SK-N-MC (cell line): Measurements from ENCODE around the gene RNF187.

Experiments used
- DNase-seq: peaks from one replicate; pipeline ENCODE4 v3.0.0-alpha.2; 2011; ENCODE audit warnings: low read depth, low spot score
- H3K27ac ChIP-seq: fragments of 200-600 bp; sonication (generic); 2 replicates; pipeline ENCODE4 v1.5.1; 2016; ENCODE audit warnings: mixed run types
- H3K36me3 ChIP-seq: fragments of 200-600 bp; sonication (generic); 2 replicates; pipeline ENCODE4 v1.6.1; 2017; ENCODE audit warnings: antibody characterized with exemption, low read length, mixed read lengths; ENCODE audit not compliant: insufficient read depth
- H3K4me3 ChIP-seq: fragments of 200-600 bp; sonication (generic); 2 replicates; pipeline ENCODE4 v1.5.1; 2016
- H3K9ac ChIP-seq: fragments of 200-600 bp; sonication (generic); 2 replicates; pipeline ENCODE4 v1.8.0; 2017; ENCODE audit warnings: mixed run types, mixed read lengths; ENCODE audit not compliant: insufficient read length
- H3K9me3 ChIP-seq: fragments of 200-600 bp; sonication (generic); 2 replicates; pipeline ENCODE4 v1.6.1; 2017; ENCODE audit warnings: low read depth, mild to moderate bottlenecking, antibody characterized with exemption, low read length, moderate library complexity, mixed read lengths
- EZH2 ChIP-seq: fragments of 200-600 bp; sonication (generic); IDR thresholded peaks from one replicate; pipeline ENCODE4 v1.6.1; 2017; ENCODE audit warnings: antibody characterized with exemption
- FOXP2 ChIP-seq: optimal IDR thresholded peaks from 2 replicates; pipeline ENCODE3; 2011; ENCODE audit warnings: mild to moderate bottlenecking, moderate library complexity; ENCODE audit not compliant: insufficient read depth; ENCODE audit errors: extremely low read length, control extremely low read depth
- POLR2AphosphoS5 ChIP-seq: IDR thresholded peaks from 2 replicates; pipeline ENCODE4 v1.6.1; 2012; ENCODE audit warnings: mild to moderate bottlenecking, low read depth, low read length, borderline replicate concordance

RNF187 gene

DNA sequence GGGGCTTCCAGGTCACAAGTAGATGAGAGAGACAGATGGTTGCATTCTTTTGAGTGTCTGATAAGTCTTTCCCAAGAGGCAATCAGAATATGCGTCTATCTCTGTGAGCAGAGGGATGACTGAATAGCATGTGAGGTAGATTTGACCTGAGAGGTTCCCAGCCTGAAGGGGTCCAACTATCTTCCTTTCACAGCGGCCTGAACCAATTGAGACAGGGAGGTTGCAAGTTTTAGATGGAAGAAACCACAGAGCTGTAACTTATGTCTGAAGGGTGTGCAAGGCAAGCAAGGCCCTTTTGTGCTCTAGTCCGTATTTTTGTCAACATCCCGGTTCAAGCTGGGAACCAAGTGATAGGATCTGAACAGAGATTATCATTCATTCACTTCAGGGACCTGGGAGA lies 9.9 kb upstream of the RNF187 start:
- Histone ChIP-seq H3K27ac (no peak overlapping the region), H3K9me3 (no peaks in the 10 kb centered on the region), H3K36me3 (no peaks in the 10 kb centered on the region), H3K4me3 (no peak overlapping the region), H3K9ac (no peak overlapping the region)
- TF ChIP-seq EZH2 = no peak
- TF ChIP-seq FOXP2 = no peak
- TF ChIP-seq POLR2AphosphoS5 = no peak
- DNase-seq = no peak

DNA sequence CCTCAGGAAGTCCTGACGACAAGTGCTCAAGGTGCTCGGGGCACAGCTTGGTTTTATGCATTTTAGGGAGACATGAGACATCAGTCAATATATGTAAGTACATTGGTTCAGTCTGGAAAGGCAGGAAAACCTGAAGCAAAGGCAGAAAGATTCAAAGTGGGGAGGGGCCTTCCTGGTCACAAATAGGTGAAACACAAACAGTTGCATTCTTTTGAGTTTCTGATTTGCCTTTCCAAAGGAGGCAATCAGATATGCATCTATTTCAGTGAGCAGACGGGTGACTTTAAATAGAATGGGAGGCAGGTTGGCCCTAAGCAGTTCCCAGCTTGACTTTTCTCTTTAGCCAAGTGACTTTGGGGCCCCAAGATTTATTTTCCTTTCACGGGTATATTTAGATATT lies 8.9 kb upstream of the RNF187 start:
- H3K9ac ChIP-seq = no peak overlapping the region
- no peak overlapping the region for H3K27ac ChIP-seq
- no peaks in the 10 kb centered on the region for H3K9me3 ChIP-seq
- no peak for TF ChIP-seq EZH2
- no peak for TF ChIP-seq POLR2AphosphoS5
- TF ChIP-seq FOXP2 = no peak
- H3K36me3 ChIP-seq = no peaks in the 10 kb centered on the region
- no peak for DNase-seq
- H3K4me3 ChIP-seq = no peak overlapping the region

DNA sequence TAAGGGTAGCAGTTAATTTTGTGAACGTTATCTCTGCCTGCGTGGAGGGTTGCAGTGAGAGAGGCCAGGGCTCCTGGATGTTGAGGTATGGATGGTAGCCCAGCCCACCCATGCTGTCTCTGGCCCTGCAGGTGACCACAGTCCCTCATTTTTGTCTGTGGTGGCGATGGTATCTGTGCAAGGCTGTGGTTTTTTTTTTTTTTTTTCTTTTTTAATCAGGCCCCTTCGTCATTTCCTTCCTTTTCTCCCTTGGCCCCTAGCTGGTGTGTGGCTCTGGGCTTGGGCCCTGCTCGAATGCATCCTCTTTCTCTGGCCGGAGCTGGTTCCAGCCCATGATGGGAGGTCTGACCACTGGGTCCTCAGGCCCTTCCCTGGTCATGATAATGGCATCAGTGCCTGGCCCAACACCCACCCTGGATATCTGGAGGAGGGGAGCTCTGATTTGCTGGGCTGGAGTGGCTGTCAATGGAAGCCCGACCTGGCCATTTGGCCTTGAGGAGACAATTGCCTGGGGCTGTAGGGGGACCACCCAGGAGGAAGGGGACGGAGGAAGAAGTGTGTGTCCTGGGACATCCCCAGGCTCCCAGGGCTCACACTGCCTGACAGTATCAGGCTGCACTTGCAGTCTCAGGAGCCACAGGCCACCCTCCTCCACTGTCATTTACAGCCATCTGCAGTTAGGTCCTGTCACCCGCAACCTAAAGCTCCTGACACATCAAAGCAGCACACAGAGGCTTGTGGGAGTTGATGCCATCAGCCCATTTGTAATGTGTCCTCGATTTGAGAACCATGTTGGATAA lies 8.1 kb upstream of the RNF187 start:
- no peak for DNase-seq
- no peak overlapping the region for H3K27ac ChIP-seq
- no peak for TF ChIP-seq EZH2
- no peak for TF ChIP-seq FOXP2
- no peak for TF ChIP-seq POLR2AphosphoS5
- no peaks in the 10 kb centered on the region for H3K9me3 ChIP-seq
- H3K9ac ChIP-seq = no peak overlapping the region
- H3K4me3 ChIP-seq = no peak overlapping the region
- no peaks in the 10 kb centered on the region for H3K36me3 ChIP-seq

DNA sequence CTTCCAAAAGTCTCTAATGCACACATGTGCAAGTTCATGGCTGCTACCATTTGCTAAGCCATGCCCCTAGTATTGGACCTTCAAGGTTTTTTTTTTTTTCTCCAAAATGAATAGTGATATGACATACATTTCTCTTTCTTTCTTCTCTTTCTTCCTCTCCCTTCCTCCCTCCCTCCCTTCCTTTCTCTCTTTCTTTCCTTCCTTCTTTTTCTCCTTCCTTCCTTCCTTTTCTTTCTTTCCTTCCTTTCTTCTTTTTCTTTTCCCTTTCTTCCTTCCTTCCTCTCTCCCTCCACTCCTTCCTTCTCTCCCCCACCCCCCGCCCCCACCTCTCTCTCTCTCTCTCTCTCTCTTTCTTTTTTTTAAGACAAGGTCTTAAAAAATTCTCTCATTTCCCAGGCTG lies 3.4 kb upstream of the RNF187 start:
- TF ChIP-seq POLR2AphosphoS5 = no peak
- no peak for TF ChIP-seq EZH2
- no peak for TF ChIP-seq FOXP2
- H3K9me3 ChIP-seq = no peaks in the 10 kb centered on the region
- DNase-seq = no peak
- H3K36me3 ChIP-seq = no peaks in the 10 kb centered on the region; the same call in 1 of the 2 replicates
- no peak overlapping the region for H3K27ac ChIP-seq
- H3K4me3 ChIP-seq = no peak overlapping the region
- no peak overlapping the region for H3K9ac ChIP-seq

DNA sequence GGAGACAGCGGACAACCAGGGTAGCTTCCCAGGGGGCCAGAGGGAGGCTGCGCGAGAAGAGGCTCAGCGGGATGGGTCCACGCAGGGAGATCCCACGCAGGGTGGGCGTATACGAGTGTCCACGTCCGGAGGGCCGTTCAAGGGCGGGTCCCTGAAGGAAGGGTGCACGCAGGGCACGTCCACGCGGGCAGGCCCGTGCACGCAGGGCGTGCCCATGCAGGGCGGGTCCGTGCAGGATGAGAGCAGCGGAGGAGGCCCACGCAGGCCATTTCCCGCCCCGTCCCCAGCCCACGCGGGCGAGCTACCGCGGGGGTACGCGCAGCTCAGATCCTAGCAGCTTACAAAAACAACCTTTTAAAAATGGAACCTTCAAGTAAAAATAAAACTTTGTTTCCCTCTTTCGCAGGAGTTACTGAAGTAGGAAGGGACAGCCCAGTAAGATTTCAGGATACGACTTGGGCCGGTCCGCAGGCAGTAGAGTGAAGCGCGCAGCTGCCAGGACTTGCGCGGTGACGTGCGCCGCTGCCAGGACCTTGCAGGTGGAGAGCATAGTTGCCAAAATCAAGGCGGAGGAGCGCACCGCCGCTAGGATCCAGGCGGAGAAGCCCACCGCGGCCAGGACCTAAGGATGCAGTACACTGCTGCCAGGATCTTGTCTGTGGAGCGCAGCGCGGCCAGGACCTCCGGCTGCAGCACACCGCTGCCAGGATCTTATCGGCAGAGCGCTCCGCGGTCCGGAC lies 416 bp upstream of the RNF187 start:
- H3K27ac ChIP-seq = peak overlapping the region; percentile 96
- H3K9me3 ChIP-seq = no peaks in the 10 kb centered on the region
- TF ChIP-seq FOXP2 (peak; percentile 46), EZH2 (no peak), POLR2AphosphoS5 (peak; percentile 89)
- DNase-seq = peak; percentile 85
- peak overlapping the region; percentile 77 for H3K9ac ChIP-seq
- H3K4me3 ChIP-seq = peak overlapping the region; percentile 97
- H3K36me3 ChIP-seq = peaks cover 25% of the 10 kb centered on the region

DNA sequence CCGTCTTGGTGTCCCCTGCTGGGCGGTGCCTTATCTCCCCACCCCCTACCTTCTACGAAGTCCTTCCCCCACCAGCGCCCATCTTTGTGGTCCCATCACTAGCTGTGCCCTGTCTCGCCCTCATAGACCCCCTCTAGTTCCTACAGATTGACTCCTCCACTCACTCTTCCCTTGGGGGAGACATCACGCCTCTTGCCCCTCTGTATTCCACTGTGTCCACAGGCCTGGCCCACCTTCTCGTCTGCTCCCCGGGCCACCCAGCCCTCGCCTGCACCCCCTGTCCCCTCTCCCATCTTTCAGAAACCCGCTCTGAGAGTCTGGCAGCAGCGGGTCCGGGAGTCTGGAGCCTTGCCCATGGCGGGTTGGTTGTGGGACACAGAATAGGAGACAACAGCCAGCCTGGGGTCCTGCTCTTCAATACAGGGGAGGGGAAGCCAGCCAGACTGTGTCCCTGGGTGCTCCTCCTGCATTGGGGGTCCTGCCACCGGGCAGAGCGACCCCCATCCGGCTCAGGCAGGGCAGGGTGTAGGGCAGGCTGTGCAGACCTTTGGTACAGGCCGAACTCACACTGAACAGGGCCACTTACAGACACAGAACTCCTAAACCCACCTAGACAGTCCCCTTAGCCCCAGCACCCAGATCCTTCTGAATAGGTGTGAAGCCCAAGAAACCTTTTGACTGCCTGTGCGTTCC lies 1.1 kb downstream of the RNF187 start:
- Histone ChIP-seq H3K9ac (peak overlapping the region; percentile 76), H3K4me3 (peak overlapping the region; percentile 97), H3K36me3 (peaks cover 36% of the 10 kb centered on the region), H3K9me3 (no peaks in the 10 kb centered on the region), H3K27ac (no peak overlapping the region)
- TF ChIP-seq EZH2 (no peak), FOXP2 (no peak), POLR2AphosphoS5 (no peak)
- DNase-seq = no peak

DNA sequence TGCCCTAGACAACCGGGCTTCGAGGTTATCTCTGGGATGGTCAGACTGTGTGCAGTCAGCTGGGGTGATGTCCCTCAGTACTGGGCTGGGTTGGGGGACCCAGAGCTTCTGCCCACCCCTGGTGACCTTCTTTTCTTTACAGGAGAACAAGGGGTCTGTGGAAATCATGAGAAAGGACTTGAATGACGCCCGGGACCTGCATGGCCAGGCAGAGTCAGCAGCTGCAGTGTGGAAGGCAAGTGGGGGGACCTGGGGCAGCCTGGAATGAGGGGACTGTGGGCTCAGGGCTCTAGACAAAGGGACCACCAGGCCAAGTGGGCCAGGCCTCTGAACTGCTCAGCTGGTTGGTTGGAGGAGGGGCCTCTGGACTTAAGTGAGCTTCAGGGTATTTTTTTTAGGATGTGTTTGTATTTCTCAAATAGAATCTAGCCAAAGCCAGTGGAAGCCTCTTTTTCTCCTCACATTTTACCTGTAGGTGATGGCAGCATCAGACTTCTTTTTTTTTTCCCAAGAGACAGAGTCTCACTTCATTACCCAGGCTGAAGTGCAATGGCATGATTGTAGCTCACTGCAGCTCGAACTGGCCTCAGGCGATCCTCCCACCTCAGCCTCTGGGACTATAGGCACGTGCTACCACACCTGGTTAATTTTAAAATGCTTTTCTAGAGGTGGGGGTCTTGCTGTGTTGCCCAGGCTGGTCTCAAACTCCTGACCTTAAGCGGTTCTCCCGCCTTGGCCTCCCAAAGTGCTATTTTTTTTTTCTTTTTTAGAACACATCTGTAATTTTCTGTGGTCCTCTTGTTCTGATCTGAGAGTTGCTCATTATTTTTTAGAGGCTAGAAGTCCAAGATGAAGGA lies 1.9 kb downstream of the RNF187 start:
- H3K27ac ChIP-seq = no peak overlapping the region; the same call in 1 of the 2 replicates
- DNase-seq = no peak
- no peaks in the 10 kb centered on the region for H3K9me3 ChIP-seq
- peak overlapping the region; percentile 76 for H3K9ac ChIP-seq
- H3K4me3 ChIP-seq = peak overlapping the region; percentile 97
- TF ChIP-seq EZH2 (no peak), POLR2AphosphoS5 (no peak), FOXP2 (no peak)
- H3K36me3 ChIP-seq = peaks cover 44% of the 10 kb centered on the region

DNA sequence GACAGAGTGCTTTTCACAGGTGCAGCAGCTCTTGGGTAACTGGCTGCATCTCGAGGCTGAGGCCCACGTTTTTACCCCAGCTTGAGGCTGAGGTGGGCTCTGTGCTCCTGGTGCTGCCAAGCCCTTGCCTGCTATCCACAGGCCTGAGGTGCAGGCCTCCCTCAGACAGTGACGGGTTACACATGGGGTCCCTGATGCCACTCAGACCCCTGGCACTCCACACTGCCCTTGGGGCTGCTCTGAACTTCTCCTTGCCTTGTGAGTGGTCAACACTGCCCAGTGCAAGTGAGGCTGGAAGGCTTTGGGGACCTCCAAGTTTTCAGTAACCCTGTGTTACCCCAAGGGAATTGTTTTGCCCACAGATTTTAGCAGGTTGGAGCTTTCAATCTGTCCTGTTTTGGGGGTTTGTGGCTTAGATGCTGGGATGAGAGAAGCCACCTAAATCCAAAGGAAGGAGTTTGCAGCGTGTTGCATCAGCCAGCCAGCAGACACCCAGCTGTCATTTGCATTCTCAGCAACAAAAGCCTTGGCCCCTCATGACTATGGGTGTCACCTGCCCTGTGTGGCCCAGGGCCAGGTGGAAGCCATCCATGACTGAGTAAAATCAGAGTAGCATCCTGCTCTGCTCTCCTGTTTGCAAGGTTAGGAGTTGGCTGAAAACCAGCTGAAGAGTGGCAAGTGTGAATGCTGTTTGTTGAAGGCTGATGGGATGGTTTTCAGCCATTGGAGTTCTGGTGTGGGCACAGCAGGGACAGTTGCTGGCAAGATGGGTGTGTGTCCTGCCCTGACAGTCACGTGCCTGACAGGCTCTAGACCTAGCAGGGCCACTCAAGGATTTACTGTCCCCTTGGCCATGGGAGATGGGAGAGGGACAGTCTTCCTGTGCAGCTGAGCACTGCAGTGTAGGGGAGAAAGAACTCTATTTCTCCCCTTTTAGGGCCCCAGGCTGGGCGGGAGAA lies 3.2 kb downstream of the RNF187 start:
- H3K9ac ChIP-seq = peak overlapping the region; percentile 61
- no peak overlapping the region; the same call in 1 of the 2 replicates for H3K4me3 ChIP-seq
- peaks cover 56% of the 10 kb centered on the region for H3K36me3 ChIP-seq
- no peaks in the 10 kb centered on the region for H3K9me3 ChIP-seq
- TF ChIP-seq EZH2 (no peak), POLR2AphosphoS5 (no peak), FOXP2 (no peak)
- peak overlapping the region; percentile 80 for H3K27ac ChIP-seq
- DNase-seq = peak; percentile 12
